GM21576 (cell line): ENCODE results near the gene MRGPRF.

Experiments used
- ATAC-seq: cut with Tn5 transposase; IDR thresholded peaks from one replicate; pipeline ENCODE4 v1.9.1; 2021; ENCODE audit warnings: mild to moderate bottlenecking, moderate library complexity; ENCODE audit not compliant: unreplicated experiment

MRGPRF gene

GRCh38 chr11:69051381-69052342 lies 38.6 kb upstream of the MRGPRF start:
- no peak for ATAC-seq

- no peak for ATAC-seq
Observed at GRCh38 chr11:69050592-69051380, 37.7 kb upstream of the MRGPRF start.

GRCh38 chr11:69049490-69049867 lies 36.4 kb upstream of the MRGPRF start:
- no peak for ATAC-seq

GRCh38 chr11:69048694-69049489 lies 35.8 kb upstream of the MRGPRF start, which contains the start of gene TPCN2:
Gene TPCN2 (plus strand): TSS chr11:69048932. CDS start chr11:69048998, 66 bp downstream.
- ATAC-seq, result peak; percentile 80

- no peak for ATAC-seq
Observed at GRCh38 chr11:69048031-69048693, 35.1 kb upstream of the MRGPRF start.

GRCh38 chr11:69044111-69045013 lies 31.3 kb upstream of the MRGPRF start:
- no peak for ATAC-seq

GRCh38 chr11:69041516-69041915 lies 28.5 kb upstream of the MRGPRF start:
- ATAC-seq, result no peak

- ATAC-seq, result no peak
Observed at GRCh38 chr11:69040581-69041260, 27.7 kb upstream of the MRGPRF start.

- ATAC-seq, result no peak
Observed at GRCh38 chr11:69040051-69040450, 27.0 kb upstream of the MRGPRF start.

GRCh38 chr11:69039501-69039900 lies 26.5 kb upstream of the MRGPRF start:
- ATAC-seq, result no peak

GRCh38 chr11:69037544-69037943 lies 24.5 kb upstream of the MRGPRF start:
- ATAC-seq, result no peak

GRCh38 chr11:69037074-69037473 lies 24.0 kb upstream of the MRGPRF start:
- ATAC-seq, result no peak

- ATAC-seq, result no peak
Observed at GRCh38 chr11:69035946-69036340, 22.9 kb upstream of the MRGPRF start.

GRCh38 chr11:69035150-69035945 lies 22.3 kb upstream of the MRGPRF start:
- ATAC-seq, result no peak

- no peak for ATAC-seq
Observed at GRCh38 chr11:69034123-69034867, 21.2 kb upstream of the MRGPRF start.

GRCh38 chr11:69033431-69033830 lies 20.4 kb upstream of the MRGPRF start:
- ATAC-seq, result no peak

GRCh38 chr11:69032833-69033232 lies 19.8 kb upstream of the MRGPRF start:
- ATAC-seq, result no peak
